SK-N-DZ (cell line): Measurements from ENCODE around the gene GOLT1B.

ENCODE experiments used
- DNase-seq: peaks from one replicate; pipeline ENCODE4 v3.0.0-alpha.2; 2015; ENCODE audit warnings: low spot score

Gene GOLT1B

DNA sequence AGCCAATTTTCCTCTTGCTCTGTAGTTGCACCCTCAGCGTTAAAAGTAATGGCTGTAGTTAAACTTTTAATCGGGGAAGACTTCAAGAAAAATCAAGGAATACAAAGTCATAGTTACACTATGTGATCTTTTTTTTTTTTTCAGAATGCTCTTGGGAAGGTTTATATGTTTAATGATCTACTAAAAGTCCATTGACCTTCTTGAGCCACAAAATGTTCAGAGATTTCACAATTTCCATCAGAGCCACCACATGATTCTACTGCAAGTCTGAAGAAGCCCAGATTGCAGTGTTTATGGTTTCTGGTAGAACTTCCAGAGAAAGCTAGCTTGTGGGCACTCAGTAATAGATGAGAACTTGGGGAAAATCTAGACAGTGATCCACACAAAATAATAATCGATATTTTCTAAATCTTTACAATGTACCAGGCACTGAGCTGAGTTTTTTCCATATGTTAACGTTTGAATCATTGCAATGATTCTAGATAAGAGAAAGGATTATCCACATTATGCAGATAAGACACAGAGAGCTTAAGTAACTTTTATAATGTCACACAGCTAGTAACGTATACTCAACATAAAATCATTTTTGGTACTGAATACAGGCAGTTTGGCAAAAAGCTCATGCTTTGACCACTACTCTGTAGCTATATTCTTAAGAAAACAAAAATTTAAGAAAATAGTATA lies 64.8 kb downstream of the GOLT1B start:
- no peak for DNase-seq

DNA sequence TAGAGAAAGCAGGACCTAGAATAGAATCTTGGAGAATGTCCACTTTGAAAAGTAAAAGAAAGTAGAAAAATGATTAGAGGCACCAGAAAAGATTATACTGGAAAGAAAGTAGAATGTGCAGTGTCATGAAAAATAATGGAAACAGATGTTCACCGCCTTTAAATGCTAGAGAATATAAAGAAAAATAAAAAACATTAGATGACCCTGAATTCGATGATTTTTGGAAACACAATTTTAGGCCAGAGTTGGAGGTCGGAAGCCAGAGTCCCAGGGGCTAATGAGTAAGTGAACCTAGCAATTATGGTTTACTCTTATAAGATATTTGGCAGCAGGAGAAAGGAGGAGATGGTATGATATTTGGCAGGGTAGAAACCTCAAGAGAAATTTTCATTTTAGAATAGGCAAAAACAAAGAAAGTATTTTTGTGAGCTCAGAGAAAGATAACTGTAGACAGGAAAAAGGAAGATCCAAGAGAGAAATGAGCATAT lies 65.4 kb downstream of the GOLT1B start:
- DNase-seq = no peak
